ENCODE data around the gene SPATA25.

Gene SPATA25

DNA sequence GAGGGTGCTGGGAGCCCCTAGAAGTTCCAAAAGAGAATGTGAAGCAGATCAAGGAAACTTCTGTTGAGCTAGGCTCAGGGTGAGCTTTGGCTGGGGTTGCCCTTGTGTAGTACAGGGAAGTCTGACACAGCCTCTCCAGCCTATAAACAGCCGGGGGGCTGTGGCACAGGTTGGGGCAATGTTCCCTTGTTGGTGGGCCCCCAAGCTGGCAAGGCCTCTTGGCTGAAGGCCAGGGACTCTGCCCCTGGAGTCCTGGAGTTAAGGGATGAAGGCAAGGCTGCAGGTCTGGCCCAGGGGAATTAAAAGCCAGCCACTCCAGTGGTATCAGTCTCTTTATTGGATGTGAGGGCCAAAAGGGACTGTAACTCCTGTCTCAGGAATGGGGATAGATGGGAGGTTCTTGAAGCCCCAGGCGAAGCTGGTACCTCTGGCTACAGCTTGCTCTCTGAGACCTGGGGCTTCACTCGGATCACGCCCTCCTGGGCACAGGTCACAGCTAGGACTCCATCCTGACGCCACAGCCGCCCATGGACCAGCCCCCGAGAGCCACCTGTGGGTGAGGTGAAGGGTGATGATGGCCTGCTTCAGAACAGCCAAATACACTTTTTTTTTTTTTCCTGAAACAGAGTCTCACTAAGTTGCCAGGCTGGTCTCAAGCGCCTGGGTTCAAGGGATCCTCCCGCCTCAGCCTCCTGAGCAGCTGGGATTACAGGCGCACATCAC lies 45.9 kb downstream of the SPATA25 start:
- no peak for DNase-seq (ENCODE audit: low read depth in 2 of 2, low spot score in 1 of 2)

DNA sequence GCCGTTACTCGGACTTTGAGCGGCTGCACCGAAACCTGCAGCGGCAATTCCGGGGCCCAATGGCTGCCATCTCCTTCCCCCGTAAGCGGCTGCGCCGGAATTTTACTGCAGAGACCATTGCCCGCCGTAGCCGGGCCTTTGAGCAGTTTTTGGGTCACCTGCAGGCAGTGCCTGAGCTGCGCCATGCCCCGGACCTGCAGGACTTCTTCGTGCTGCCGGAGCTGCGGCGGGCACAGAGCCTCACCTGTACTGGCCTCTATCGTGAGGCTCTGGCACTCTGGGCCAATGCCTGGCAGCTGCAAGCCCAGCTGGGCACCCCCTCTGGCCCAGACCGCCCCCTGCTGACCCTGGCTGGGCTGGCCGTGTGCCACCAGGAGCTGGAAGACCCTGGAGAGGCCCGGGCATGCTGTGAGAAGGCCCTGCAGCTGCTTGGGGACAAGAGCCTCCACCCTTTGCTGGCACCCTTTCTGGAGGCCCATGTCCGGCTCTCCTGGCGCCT lies 46.7 kb downstream of the SPATA25 start:
- no peak for DNase-seq (ENCODE audit: low read depth in 2 of 2, low spot score in 1 of 2)

DNA sequence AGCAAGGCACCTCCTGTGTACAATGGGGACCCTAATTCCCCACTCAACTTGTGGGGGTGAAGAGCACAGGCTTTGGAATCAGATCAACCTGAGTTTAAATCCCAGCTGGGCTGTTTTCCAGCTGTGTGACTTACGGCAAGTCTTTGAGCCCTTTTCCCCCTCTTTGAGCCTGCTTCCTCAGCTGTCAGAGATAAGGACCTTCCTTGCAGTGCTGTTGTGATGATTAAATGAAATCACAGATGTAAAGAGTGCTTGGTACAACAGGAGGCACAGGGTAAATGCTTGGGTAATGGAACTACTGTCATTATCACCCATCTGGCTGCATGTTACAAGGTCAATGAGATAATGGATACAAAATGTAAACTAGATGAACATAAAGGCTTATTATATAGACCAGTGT lies 50.6 kb downstream of the SPATA25 start:
- no peak for DNase-seq (ENCODE audit: low read depth in 2 of 2, low spot score in 1 of 2)

Measured in stimulated activated CD8-positive, alpha-beta memory T cell treated with anti-CD3 and anti-CD28 coated beads, Interleukin-4, amount 100 ng/mL, for 1 hour (primary cell).